ENCODE measurements around the gene MMAA.

DNA sequence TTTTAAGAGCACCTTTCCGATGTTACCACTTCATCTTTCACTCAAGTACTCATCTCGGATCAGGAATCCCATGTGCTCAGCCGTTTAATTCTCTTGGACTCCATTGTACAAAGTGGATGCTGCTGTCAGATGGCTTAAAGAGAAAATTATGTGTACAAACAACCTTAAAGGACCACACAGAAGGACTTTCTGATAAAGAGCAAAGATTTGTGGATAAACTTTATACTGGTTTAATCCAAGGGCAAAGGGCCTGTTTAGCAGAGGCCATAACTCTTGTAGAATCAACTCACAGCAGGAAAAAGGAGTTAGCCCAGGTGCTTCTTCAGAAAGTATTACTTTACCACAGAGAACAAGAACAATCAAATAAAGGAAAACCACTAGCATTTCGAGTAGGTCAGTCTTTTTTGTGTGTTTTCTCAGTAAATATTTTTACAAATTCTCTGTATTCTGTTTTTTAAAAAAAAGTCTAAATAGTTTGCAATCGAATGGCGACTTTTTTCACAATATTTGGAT, 20.1 kb downstream of the MMAA start:
- TF ChIP-seq, protein P1, sequence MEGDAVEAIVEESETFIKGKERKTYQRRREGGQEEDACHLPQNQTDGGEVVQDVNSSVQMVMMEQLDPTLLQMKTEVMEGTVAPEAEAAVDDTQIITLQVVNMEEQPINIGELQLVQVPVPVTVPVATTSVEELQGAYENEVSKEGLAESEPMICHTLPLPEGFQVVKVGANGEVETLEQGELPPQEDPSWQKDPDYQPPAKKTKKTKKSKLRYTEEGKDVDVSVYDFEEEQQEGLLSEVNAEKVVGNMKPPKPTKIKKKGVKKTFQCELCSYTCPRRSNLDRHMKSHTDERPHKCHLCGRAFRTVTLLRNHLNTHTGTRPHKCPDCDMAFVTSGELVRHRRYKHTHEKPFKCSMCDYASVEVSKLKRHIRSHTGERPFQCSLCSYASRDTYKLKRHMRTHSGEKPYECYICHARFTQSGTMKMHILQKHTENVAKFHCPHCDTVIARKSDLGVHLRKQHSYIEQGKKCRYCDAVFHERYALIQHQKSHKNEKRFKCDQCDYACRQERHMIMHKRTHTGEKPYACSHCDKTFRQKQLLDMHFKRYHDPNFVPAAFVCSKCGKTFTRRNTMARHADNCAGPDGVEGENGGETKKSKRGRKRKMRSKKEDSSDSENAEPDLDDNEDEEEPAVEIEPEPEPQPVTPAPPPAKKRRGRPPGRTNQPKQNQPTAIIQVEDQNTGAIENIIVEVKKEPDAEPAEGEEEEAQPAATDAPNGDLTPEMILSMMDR (IDR thresholded peaks at IDR 0.05): no peak
- TF ChIP-seq POLR2AphosphoS5 (IDR thresholded peaks at IDR 0.05): no peak
- no peak for TF ChIP-seq POLR2A (IDR thresholded peaks at IDR 0.05)
- TF ChIP-seq EP300 (IDR thresholded peaks at IDR 0.05): no peak

Measured in gastroesophageal sphincter (tissue), 3 donors.